Daoy (cell line): ENCODE measurements around the gene MAP3K7. TPM values are rescaled to one million over a fixed set of nuclear protein-coding genes. Genes with fewer than 3 reads are reported as not detected.
"Not testable (repeated sequence)": the region's sequence is repeated elsewhere in the genome, so short reads cannot be mapped to it uniquely, and the experiment has no call there.

Experiments used
- DNase-seq: peaks from one replicate; pipeline ENCODE4 v3.0.0-alpha.2; 2015; ENCODE audit warnings: low read depth
- total RNA-seq: library from RNA; depleted of rRNA; stranded (reverse); fragments of >200 nt; shearing (Covaris generic); gene quantifications from 2 replicates; pipeline ENCODE4 v1.2.3, GENCODE V29; 2014

Gene MAP3K7
- total RNA-seq, 1 experiment from 2014 or later = 19.1 TPM

DNA sequence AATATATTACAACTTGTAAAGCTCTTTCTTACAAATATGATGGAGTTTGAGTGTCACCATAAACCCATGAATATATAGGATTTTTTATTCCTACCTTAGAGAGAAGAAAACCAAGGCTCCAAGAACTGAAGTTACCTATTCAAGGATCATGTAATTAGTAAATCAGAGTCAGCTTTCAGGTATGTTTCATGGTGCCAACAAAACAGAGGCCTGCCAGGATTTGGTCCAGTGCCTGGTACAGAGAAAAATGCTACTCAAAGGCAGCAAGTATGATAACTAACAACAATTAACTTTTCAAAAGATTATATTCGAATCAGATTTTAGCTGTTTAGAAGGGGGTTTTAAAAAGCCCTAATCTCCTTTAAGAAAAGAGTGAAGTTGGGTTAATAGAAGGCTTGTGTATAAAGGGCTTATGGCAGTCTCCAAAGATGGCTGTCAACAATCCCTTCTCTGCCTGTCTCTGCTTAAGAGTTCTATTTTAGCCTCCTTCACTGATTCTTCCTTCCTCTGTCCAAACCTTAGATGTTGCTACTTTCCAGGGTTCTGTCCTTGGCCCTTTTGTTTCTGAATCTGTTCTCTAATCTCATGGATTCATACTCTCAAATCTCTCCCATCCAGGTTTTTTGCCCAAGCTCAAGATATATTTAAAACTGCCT lies 7.8 kb downstream of the MAP3K7 start:
- no peak for DNase-seq

DNA sequence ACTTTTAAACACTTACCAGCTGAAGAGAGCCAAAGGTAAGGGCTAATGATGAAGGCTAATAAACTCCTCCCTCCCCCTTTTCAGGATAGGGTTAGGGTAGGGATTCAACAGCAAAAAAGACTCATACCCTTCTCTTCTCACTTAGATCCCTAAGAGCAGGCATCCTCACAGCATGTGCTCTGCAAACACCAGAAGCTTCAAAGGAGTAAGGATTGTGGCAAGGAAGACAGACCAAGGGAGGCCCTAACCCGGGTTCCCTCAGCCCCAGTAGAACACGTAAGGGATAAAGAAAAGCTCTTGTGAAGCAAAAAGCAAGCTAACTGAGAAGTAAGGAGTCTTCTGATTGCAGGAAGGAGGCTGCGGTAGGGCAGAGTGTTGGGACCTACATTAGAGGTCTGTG lies 11.6 kb downstream of the MAP3K7 start:
- DNase-seq = no peak

DNA sequence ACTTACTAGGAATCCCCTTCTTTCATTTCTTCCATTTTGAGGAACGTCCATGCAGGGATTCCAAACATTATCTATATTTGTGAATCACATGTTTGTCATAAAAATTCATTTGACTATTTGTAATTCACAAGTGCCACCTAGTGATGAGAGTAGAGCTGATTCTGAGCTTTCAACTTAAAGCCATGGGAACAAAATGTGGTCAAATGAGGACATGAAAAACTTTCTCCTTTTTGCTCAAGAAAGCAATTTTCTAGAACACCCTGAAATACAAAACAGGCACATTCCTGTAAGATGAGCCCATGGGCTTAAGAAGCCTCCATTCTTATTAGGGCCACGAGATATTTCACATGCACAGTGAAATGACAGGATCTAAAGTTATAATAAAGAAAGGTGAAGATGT lies 12.3 kb downstream of the MAP3K7 start:
- no peak for DNase-seq

DNA sequence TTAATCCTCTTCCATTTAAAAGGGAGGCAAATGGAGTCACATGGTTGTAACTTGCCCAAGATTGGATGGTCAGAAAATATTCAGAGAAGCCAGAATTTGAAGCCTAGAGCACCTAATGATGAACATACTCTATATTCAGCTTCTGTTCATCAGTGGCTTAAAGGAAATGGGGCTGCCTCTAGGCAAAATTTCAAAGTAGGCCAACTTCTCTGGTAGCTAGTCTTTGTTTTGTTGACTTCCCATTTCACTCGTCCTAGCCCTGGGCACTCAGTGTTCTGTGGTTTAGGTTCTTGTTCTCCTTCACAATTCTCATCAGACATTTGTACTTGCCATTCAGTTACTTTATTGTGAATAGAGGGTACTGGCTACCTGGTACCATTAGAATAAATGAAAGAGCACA lies 13.2 kb downstream of the MAP3K7 start:
- DNase-seq = no peak

DNA sequence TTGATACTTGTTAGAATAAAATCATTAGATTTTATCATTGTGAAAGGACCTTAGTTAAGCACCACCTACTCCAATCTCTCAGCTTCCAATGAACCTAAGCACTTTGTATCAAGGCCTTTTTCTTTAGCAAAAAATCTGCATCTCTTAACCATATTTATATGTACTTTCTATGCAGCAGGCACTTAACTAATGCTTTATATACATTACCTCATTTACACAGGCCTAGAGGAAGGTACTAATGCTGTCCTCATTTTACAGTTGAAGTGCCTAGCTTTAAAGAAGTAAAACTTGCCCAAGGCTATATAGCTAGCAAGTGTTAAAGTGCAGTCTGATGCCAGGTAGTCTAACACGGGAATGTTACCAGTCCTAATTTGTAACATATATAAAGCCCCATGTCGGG lies 14.0 kb downstream of the MAP3K7 start:
- no peak for DNase-seq

DNA sequence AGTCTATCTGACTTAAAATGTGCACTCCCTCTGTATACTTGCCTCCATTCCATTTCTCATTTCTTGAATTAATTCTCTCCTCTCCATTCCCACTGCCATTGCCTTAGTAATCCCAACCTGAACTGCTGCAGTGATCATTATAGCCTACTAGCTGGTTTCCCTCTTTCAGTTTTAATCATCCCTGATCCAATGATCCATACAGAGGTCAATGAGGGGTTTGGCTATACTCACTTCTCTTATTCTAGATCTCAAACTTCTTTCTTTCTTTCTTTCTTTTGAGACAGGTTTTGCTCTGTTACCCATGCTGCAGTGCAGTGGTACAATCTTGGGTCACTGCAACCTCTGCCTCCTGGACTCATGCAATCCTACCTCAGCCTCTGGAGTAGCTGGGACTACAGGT lies 17.6 kb downstream of the MAP3K7 start:
- no peak for DNase-seq

DNA sequence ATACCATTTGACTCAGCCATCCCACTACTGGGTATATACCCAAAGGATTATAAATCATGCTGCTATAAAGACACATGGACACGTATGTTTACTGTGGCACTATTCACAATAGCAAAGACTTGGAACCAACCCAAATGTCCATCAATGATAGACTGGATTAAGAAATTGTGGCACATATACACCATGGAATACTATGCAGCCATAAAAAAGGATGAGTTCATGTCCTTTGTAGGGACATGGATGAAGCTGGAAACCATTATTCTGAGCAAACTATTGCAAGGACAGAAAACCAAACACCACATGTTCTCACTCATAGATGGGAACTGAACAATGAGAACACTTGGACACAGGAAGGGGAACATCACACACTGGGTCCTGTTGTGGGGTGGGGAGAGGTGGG lies 19.2 kb downstream of the MAP3K7 start:
- not testable (repeated sequence) for DNase-seq

DNA sequence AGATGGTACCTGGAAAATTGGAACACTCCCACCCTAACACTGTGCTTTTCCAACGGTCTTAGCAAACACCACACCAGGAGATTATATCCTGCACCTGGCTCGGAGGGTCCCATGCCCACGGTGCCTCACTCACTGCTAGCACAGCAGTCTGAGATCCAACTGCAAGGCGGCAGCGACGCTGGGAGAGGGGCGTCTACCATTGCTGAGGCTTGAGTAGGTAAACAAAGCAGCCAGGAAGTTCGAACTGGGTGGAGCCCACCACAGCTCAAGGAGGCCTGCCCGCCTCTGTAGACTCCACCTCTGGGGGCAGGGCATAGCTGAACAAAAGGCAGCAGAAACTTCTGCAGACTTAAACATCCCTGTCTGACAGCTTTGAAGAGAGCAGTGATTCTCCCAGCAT lies 24.5 kb downstream of the MAP3K7 start:
- not testable (repeated sequence) for DNase-seq

DNA sequence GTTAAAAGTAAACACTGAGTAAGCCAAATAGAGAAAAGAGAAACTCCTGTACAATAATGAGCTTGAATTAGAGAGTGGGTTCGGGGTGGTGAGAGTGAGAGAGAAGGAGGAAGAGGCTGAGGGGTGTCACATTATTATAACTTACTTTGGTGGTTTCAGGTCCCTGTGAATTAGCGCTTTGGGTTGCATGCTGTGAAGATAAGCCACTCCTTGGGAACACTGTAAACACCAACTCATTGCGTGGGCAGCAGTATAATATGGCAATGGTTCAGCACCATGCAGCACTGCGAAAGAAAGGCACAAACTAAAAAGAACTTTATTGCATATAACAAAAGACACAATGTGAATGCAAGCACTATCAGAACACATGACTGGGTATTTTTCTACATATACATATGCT lies 26.9 kb downstream of the MAP3K7 start:
- no peak for DNase-seq

DNA sequence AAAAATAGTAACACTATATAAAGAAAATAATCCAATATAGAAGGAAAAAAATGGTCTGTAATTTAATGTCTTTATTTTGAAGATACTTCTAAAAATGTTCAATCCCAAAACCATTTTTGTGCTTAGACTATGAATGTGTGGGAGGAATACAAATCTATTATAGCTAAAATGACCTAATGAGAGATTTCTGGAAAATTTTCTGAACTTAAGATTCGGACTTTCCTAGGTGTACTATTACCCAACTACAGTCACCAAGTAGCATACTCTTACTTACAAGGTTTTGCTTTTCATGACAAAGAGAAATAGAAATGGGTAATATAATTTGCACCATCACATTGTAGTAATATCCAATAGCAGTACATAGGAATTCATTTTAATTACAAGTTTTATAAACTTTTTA lies 29.9 kb downstream of the MAP3K7 start:
- DNase-seq = no peak

DNA sequence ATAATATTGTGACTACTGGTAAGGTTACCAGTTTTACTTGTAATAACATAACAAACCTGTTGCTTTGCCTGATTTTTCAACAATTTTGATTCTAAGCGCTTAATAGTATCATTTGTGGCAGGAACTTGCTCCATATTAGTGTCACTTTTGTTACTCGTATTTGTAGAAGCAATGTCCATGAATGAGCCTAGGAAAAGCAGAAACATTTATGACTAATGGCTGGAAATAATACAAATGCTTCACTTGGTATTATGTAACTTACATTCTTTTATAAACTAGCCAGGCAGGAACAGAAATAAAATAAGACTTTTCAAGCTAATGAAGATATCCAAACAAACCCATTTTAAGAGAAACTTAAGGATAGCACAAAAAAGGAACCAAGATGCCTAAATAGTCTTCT lies 38.9 kb downstream of the MAP3K7 start:
- no peak for DNase-seq

DNA sequence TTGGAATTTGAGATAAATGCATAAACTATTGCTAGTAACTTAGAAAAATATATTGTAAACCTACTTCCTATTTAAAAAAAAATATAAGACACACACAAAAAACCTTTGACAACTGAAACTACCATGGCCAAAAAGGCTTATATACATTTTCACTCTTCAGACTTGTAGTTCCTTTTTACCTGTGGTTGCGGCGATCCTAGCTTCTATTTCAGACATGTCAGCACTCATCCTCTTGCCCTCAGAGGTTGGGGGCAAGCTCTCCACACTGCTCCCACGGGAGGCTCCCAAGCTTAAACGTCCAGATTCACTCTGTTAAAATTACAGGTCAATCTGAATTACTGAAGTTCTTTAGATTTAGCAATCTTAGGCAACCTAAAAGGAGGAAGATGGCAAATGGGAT lies 39.8 kb downstream of the MAP3K7 start:
- no peak for DNase-seq

DNA sequence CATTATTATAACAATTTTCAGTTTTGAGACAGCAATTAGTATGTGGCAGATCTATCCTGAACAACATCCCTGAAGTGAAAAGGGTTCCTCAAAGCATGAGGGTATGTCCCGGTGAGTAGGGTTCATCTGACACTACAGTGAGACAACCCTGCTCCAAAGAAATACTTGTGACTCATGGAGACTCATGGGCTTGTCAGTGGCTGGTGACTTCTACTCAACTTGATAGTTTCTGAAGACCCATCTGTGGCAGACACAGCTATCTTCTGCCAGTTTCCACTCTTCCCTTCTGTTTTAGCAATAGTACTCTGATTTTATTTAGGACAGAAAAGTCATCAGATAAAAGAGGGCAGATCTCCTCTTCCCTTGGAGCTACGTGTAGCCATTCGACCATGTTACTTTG lies 41.4 kb downstream of the MAP3K7 start:
- DNase-seq = no peak

DNA sequence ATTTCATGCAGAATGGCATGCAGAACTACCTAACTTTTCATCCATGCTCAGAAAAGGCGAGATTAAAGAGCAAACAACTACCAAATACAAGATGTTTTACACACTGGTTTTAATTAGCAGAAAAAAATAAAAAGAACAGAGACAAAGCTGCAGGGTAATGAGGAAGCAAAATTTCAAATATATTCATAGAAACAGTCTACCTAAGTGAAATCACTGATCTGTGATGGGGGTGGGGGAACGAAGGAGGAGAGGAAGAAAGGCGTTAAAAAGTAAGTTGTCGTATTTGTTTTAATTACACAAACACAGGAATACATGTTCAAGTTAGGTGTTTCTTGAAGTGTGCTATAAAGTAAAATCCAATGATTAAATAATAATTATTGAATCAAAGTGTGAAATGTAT lies 42.1 kb downstream of the MAP3K7 start:
- no peak for DNase-seq

DNA sequence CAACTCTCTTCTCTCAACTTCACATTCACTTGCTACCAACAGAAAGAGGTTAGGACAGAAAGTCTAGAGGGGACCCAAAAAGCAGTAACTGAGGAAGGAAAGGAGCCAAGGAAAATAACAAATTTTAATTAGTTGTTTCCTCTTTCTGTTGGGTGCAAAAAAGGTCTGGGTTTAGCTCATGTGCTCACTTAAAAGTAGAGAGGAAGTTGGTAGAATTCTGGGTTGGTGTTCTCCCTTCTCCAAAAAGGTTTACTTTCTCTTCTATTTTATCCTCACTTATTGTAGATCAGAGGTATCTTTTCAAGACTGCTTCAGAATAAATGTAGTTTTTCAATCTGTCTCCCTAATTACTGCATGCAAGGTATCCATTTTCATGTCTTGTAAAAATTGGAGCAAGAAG lies 42.8 kb downstream of the MAP3K7 start:
- no peak for DNase-seq

DNA sequence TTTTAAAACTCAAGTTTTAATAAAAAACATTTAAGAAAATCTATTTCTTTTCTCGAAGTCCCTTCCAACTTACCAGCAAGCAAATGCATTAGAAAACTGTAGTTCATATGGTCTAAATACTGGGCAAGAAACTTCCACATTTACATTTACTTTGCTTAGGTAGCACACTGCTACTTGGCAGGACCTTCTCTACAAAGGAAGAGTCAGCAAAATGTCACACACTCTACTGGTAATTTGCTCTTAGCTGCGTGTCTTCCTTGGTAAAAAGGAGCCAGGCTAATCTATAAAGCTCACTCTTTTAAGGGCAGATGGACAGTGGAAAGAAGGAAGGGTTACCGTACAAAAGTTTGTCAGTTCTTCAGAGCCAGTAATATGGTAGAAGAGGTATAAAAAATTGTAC lies 45.7 kb downstream of the MAP3K7 start:
- DNase-seq = no peak

DNA sequence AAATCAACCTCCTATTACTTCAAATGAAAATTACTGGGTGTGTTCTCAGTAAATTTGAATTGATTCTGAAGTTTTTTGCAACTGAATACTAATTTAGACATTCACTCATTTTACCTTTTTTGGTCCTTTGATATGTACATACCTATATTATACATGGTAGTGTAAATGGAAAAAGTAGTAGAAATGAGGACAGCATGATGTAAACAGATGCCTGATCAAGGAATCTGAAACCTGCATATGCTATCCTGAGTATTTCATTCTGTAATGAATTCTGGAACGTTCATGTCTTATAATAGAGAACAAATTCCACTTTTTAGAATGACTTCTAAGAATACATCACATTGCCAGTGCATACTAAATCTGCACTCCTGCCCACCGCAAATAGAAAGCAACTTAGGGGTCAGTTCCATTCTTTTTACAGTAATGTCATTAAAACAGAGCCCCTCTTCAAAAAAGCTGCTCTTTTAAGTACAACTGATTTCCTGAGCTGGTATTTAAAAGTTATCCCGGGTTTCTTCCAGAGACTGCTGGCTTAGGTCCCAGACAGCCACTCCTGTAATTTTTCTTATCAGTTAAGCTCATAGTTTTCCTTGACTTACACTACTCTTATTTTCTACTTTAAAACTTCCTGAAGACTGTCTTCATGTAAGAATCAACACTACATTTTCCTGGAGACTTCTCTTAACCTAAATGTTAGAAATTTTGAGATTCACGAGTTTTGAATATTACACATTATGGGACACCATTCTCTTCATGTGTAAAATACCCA lies 48.4 kb downstream of the MAP3K7 start:
- DNase-seq = no peak

DNA sequence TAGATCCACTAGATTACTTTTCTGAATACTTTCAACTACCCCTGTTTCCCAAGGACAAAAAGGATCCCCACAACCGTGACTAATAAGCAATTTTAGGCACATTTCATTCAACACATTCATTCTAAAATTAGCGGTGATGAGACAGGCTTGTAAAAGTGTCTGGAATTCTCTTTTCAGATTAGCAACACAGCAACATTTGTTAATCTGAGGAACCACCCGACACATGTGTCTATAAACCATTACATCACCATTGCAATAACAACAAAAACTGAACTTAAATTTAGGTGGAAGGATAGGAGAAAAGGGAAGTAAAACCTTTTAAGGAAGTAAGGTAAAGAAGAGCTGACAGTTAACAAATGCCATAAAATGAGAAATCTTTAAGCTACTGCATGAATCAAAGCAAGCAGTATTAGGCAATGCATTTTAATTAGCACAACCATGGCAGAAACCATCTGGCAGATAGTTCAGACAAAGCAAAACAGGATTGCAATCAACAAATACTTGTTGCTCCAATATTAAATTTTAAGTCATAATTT lies 49.1 kb downstream of the MAP3K7 start:
- DNase-seq = no peak

DNA sequence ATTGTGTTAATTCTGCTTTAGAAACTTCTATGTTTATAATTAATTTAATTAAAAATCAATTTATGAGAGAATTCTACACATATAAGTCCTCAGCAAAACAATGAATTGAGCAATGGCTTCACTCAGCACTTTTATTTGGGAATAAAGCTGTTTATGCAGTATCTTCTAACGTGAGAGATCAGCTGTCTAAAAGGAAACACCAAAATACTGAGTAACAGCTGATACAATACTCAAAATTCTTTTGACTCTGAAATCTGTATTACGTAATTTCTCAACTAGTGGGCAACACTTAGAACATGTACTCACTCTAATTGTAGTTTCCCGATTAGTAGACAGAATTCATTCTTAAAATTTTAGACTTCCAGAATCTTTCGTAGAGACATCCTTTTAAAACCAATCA lies 49.8 kb downstream of the MAP3K7 start:
- no peak for DNase-seq

DNA sequence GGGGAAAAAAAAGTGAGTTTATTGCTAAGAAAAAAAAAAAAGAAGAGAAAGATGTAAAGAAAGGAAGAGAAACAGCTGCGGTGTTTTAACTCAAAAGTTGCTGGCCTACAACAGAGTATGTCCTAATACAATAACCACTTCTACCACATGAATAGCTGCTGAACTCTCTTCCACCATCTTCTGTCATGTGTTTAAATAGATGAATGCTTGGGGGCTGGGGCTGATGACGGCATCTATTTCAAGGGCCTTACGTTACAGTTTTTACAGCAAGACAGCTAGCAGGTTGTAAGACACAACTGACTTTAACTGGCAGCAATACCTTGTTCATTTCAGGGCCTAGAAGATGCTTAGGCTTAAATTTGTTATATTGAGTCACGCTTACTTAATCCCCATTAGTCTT lies 50.4 kb downstream of the MAP3K7 start:
- DNase-seq = no peak

DNA sequence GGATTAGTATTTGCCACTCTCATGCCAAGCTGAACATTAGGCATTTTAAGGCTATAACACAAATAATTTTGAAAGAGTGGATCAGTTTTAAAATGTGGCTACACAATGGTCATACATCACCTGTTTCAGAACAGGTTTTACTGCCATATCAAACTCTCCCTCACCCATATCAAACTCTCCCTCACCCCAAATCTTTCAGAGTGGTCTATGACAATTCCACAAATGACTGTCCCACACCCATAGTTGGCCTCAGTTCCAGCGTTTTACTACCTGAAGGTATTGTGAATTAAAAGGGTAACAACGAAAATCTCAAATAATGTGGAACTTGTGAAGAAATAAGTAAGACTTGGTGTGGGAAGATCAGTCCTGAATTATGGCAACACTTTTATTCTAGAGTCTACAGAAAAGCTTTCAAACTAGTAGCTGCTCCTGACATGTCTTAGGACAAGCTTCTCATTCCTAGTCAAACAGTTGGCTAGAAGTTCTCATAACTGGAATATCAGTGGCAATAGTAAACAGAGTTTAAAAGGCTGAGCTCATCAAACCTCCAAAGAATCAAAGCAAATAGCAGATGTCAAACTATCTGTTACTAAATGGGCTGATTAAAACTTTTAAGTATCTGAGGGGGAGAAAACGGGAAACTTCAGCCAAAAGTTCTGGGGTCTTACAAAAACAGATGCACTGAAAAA lies 52.4 kb downstream of the MAP3K7 start:
- no peak for DNase-seq

DNA sequence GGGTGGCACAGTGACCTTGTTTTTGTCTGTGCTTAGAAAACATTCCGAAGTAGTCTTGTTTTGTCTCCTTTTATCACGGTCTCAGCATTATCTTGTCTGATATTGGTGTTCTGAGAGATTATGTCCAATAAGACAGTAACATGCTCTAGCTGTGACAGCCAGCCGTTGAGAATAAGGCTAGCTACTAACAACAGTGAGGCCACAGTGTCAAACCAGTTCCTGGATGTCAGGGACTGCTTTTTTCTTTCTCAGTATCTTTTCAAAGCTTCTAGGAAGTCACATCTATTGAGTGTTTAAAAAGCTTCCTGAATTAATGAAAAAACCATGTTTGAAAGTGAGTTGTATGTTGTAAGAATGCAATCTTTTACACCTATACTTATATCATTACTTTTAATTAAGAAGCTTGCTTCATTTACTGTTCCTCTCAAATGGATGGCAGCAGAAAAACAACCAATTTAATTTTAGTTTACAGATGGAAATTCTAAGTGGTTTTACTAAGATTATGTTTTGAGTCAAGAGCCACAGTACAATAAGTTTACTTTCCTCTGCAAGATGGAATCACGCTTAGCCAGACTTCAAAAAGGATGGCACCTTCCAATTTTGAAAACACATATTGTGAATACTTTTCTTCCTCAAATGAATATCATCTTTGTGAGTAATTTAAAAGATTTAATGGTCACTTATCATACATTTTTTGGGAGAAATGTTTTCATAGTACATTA lies 53.1 kb downstream of the MAP3K7 start:
- no peak for DNase-seq
